MM.1S (cell line): Measurements from ENCODE around the gene BCL2A1.

Experiments
- EZH2 ChIP-seq: fragments of 300-600 bp; sonication (generic); optimal IDR thresholded peaks from 2 replicates; pipeline ENCODE3; 2017; ENCODE audit warnings: low read depth, mild to moderate bottlenecking, antibody characterized with exemption, low read length, mixed read lengths
- TF ChIP-seq, protein P1 (sequence below): fragments of 300-600 bp; sonication (generic); IDR thresholded peaks from 2 replicates; pipeline ENCODE4 v1.5.1; 2016; ENCODE audit warnings: antibody characterized with exemption, low read length, mixed read lengths

DNA sequence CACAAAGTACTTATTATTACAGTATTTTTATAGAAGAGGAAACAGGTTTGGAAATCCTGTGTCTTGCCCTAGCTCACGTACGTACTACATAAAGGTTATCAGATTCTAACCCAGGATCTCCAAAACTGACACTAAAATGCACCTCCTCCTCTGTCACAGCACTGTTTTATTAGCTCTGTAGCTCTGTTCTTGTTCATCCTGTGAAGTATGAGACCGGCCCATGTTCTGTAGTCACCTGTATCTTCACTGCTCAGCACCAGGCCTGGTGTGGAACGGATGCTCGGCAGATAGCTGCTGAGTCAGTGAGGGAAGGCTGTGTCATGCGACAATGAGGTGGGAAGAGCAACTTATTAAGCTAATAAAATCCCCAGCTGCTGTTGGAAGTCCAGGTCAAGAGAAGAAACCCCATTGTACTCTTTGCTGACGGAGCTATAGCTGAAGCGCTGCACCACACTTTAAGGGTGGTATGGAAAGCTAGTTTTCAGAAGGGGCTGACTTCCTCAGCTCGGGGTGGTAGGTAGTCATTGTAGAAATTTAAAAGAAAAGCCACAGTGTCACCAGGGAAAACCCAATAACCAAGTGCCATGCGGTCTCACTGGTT lies 22.8 kb downstream of the BCL2A1 start:
- TF ChIP-seq, protein P1, sequence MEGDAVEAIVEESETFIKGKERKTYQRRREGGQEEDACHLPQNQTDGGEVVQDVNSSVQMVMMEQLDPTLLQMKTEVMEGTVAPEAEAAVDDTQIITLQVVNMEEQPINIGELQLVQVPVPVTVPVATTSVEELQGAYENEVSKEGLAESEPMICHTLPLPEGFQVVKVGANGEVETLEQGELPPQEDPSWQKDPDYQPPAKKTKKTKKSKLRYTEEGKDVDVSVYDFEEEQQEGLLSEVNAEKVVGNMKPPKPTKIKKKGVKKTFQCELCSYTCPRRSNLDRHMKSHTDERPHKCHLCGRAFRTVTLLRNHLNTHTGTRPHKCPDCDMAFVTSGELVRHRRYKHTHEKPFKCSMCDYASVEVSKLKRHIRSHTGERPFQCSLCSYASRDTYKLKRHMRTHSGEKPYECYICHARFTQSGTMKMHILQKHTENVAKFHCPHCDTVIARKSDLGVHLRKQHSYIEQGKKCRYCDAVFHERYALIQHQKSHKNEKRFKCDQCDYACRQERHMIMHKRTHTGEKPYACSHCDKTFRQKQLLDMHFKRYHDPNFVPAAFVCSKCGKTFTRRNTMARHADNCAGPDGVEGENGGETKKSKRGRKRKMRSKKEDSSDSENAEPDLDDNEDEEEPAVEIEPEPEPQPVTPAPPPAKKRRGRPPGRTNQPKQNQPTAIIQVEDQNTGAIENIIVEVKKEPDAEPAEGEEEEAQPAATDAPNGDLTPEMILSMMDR = no peak
- TF ChIP-seq EZH2 = no peak
